GM13976 (cell line): ENCODE data around the gene MTUS2.

ENCODE experiments used
- DNase-seq: peaks from one replicate; pipeline ENCODE4 v3.0.0; 2012; ENCODE audit warnings: low spot score
- in situ Hi-C: fragments of 300-500 bp; cut with MboI; formaldehyde crosslinking; loops from one replicate; pipeline ENCODE4 v1.12.0; 2022; ENCODE audit warnings: low sequenced_read_pairs, mixed read lengths, inconsistent platforms; ENCODE audit not compliant: unreplicated experiment
- TF ChIP-seq, protein P1 (sequence below): IDR thresholded peaks from 2 replicates; pipeline ENCODE4 v1.5.1; 2012; ENCODE audit warnings: borderline replicate concordance, mild to moderate bottlenecking; ENCODE audit not compliant: insufficient read depth; ENCODE audit errors: extremely low read depth, missing control alignments, control extremely low read depth

The MTUS2 gene

DNA sequence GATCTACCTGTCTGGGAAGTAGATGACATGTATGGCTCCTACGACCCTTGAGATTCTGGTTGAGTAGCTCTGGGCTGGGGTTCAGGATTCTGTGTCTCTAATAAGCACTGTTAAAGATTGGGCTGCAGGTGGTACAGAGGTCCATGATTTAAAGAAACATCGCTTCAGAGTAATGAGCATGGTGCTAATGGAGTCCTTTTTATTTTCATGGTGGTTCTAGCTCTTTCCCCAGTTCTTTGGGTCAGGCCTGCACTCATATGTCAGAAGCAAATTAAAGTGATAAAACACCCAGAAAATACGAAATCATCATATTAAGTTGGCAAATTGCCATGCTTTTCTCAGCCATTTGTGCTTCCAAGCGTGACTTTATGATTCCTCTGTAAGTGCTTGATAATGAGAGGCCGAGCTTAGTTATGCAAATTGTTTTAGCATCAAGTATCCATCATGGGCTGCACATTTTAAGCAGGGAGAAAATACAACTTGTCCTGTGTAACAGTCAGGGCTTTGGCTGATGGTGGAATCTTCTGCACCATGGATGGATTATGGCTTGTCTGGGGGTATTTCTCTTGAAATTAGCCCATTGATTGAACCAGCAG is 45.1 kb downstream of the MTUS2 start:
- no peak for DNase-seq
- in situ Hi-C loops: no loop called here
- TF ChIP-seq, protein P1, sequence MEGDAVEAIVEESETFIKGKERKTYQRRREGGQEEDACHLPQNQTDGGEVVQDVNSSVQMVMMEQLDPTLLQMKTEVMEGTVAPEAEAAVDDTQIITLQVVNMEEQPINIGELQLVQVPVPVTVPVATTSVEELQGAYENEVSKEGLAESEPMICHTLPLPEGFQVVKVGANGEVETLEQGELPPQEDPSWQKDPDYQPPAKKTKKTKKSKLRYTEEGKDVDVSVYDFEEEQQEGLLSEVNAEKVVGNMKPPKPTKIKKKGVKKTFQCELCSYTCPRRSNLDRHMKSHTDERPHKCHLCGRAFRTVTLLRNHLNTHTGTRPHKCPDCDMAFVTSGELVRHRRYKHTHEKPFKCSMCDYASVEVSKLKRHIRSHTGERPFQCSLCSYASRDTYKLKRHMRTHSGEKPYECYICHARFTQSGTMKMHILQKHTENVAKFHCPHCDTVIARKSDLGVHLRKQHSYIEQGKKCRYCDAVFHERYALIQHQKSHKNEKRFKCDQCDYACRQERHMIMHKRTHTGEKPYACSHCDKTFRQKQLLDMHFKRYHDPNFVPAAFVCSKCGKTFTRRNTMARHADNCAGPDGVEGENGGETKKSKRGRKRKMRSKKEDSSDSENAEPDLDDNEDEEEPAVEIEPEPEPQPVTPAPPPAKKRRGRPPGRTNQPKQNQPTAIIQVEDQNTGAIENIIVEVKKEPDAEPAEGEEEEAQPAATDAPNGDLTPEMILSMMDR: no peak

DNA sequence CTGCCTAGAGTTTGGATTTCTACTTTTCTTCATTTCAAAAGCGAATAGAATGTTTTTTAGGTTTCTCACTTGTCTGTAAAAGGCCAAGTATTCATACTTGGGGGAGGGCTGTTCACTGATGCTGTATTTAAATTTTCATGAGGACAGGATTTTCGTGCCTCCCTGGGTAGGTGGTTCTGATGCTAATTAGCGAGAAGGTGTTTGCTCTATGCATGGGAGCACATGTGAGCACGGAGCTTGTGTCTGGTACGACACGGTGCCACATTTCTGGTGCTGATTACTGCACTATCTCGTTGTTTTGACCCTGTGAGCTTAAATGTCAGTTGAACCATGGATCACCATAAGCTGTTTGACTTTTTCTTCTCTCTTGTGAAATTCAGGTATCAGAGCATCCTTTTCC is 45.8 kb downstream of the MTUS2 start:
- DNase-seq: no peak
- TF ChIP-seq, protein P1: no peak
- in situ Hi-C loops: no loop called here

DNA sequence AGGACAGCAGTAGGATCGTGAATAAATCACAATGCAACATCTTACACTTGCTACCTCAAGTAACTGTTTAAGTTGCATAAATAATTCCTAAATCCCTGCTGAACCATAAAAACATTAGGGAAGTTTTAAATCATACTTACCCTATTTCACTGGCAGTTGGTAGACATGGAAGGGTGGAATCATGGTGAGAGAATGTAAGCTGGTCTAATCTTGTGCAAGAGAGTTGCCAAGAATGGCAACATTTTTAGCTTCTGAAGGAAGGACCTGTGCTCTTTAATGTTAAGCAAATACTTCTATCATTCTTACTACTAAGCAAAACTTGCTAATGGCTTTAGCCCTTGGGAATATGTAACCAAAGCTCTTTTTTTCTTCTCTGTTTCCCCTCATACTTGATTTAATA is 46.8 kb downstream of the MTUS2 start:
- no peak for DNase-seq
- TF ChIP-seq, protein P1: no peak
- in situ Hi-C loops: no loop called here

DNA sequence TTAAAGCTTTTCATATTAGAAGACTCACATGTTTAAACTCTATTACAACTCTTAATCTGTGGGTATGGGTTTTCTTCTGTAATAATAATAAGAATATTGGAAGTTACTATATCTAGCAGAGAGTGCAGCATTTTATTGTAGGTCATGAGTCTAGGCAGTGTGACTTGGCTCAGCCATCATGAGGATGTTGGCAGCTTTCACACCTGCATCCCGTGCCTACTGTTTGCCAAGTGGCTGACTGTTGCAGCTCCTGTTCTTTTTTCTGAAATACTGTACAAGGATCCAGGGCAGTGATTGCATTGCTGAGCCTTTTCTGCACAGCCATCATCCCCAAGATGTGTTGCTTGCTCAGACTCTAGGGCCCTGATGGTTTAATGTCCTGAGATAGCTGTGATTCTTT is 47.4 kb downstream of the MTUS2 start:
- TF ChIP-seq, protein P1: no peak
- in situ Hi-C loops: no loop called here
- no peak for DNase-seq

DNA sequence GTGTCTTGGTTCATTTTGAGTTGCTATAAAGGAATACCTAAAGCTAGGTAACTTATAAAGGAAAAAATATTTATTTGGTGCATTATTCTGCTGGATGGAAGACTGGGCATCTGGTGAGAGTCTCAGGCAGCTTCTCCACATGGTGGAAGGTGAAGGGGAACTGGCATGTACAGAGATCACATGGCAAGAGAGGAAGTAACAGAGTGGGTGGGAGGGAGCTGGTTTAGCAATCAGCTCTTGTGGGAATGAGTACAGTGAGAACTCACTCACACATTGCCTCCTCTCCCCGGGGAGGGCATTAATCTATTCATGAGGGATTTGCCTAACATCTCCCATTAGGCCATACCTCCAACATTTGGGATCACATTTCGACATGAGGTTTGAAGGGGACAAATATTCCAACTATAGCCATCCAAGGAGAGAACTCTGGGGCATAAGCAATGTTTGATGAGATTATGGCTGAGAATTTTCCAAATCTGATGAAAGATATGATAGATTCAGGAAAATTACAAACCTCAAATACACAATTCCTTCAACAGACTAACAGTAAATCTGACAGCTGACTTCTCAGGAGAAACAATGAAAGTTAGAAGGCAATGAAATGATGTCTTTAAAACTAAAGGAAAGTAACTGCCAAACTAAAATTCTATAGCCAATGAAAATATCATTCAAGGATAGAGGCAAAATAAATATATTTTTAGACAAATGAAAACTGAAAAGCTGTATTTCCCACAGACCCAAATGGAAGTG is 52.5 kb downstream of the MTUS2 start:
- in situ Hi-C loops: no loop called here
- no peak for DNase-seq
- TF ChIP-seq, protein P1: no peak

DNA sequence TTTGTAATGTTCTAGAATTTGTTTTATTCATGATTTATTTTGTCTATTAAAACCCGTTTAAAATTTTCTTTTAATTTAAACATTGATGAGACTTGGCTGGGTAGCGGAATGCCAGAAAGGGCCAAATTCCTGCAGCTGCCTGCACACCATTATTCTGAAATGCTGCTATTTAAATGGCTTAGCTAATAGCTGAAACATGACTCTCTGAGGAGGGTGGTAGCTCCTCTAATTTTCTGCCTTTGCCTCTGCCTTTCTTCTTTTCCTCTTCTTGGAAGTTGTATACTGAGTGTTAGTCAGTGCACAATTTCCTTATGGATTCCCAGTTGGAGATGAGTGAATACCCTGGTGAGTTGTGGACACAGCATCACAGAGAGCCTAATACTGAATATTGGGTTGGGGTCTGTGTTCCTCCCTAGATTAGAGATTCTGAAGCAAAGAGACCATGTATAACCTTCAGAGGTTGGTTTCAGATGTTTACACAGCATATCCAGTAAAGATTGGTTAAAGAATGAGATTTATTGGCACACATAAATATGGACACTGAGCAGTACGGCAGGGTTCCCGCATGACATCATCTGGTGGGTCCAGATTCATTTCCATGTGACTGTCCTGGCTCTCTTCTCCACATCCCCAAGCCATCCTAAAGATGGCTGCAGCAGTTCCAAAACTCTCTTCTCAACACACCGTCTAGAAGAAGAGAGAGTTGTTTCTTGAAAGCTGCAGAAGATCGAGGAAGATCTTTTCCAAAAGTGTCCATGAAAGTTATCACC is 55.9 kb downstream of the MTUS2 start:
- TF ChIP-seq, protein P1: no peak
- no peak for DNase-seq
- in situ Hi-C loops: no loop called here
